Measurements from ENCODE around the gene MDM4.
"Not testable (repeated sequence)": the region's sequence is repeated elsewhere in the genome, so short reads cannot be mapped to it uniquely, and the experiment has no call there.

MDM4 gene

DNA sequence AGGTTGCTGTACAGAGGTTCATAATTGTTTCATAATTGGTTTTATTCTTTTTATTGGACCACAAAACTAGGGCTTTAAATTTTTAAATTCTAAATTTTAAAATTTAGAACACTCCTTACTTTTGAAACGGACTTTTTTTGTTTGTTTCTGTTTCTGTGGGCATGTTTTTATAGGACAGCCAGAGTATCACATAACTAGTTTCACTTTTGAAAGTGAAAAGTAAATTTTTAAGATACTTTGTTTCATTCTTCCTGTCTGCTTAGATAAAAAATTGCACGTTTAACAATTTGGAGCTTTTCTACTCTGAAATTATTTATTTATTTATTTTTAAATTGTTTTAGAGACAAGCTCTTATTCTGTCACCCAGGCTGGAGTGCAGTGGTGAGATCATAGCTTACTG lies 29.7 kb downstream of the MDM4 start:
- TF ChIP-seq, protein P1, sequence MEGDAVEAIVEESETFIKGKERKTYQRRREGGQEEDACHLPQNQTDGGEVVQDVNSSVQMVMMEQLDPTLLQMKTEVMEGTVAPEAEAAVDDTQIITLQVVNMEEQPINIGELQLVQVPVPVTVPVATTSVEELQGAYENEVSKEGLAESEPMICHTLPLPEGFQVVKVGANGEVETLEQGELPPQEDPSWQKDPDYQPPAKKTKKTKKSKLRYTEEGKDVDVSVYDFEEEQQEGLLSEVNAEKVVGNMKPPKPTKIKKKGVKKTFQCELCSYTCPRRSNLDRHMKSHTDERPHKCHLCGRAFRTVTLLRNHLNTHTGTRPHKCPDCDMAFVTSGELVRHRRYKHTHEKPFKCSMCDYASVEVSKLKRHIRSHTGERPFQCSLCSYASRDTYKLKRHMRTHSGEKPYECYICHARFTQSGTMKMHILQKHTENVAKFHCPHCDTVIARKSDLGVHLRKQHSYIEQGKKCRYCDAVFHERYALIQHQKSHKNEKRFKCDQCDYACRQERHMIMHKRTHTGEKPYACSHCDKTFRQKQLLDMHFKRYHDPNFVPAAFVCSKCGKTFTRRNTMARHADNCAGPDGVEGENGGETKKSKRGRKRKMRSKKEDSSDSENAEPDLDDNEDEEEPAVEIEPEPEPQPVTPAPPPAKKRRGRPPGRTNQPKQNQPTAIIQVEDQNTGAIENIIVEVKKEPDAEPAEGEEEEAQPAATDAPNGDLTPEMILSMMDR (IDR thresholded peaks at IDR 0.05; ENCODE audit: extremely low read depth, insufficient read depth, missing control alignments) = no peak
- in situ Hi-C loops (cut with MboI; ENCODE audit: low pct_unique_long_range_greater_than_20kb, low sequenced_read_pairs, unreplicated experiment) = no loop called here

DNA sequence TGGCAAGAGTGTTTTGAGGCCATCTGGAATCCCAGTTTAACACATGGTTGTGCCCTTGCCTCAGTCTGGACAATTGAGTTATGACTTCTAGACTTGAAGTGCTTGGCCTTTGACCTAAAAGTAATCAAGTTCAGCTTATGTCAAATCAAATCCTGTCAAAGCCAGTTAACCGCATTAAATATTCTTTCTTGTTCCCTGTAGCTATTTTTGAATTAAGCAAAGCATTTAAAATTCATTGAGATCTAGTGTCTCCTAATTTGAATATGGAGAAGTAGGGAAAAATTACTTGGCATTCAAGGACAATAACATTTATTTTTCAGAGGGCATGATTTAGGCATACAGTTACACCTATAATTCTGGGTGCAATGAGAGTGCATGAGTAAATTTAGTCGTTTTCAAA lies 32.1 kb downstream of the MDM4 start:
- TF ChIP-seq, protein P1 (IDR thresholded peaks at IDR 0.05; ENCODE audit: extremely low read depth, insufficient read depth, missing control alignments) = no peak
- in situ Hi-C loops (cut with MboI; ENCODE audit: low pct_unique_long_range_greater_than_20kb, low sequenced_read_pairs, unreplicated experiment) = no loop called here
- DNase-seq (ENCODE audit: low spot score) = no peak

More for the DNA sequence above, 29.7 kb downstream of the MDM4 start:
- no peak for DNase-seq (ENCODE audit: low spot score)

- TF ChIP-seq, protein P1 (IDR thresholded peaks at IDR 0.05; ENCODE audit: extremely low read depth, insufficient read depth, missing control alignments) = no peak
- no peak for DNase-seq (ENCODE audit: low spot score)
- in situ Hi-C loops (cut with MboI; ENCODE audit: low pct_unique_long_range_greater_than_20kb, low sequenced_read_pairs, unreplicated experiment) = no loop called here
Observed at GRCh38 chr1:204549313-204549712, 33.1 kb downstream of the MDM4 start.

DNA sequence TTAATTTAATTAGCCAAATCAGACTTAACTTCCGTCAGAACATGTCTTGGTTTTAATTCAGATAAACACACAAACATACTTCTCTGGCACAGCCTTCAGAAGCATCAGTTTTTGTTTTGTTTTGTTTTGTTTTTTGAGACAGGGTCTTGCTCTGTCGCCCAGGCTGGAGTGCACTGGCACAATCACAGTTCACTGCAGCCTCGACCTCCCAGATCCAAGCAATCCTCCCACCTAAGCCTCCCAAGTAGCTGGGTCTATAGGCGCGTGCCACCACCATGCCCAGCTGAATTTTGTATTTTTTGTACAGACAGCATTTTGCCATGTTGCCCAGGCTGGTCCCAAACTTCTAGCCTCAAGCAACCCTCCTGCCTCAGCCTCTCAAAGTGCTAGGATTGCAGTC lies 34.7 kb downstream of the MDM4 start:
- no peak for DNase-seq (ENCODE audit: low spot score)
- in situ Hi-C loops (cut with MboI; ENCODE audit: low pct_unique_long_range_greater_than_20kb, low sequenced_read_pairs, unreplicated experiment) = no loop called here
- TF ChIP-seq, protein P1 (IDR thresholded peaks at IDR 0.05; ENCODE audit: extremely low read depth, insufficient read depth, missing control alignments) = no peak

DNA sequence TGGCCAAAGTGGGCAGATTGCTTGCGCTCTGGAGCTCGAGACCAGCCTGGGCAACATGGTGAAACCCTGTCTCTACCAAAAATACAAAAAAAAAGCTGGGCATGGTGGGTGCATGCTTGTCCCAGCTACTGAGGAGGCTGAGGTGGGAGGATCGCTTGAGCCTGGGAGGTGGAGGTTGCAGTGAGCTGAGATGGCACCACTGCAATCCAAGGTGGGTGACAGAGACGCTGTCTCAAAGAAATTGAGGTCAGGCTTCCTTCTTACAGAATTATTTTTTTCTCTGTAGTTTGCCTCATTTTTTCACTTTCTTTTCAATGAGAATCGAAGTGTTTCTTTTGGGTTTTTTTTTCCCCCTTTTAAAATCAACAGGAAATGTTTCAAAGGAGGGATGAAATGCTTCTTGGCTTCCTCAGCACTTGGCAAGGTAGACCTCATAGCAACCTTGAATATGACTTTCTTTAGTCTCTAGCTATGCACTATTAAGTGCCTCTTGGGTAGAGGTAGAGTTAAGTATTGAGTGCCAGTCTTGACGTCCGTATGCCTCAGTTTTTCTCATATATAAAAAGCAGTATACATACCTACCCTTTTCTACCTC lies 40.3 kb downstream of the MDM4 start:
- DNase-seq (ENCODE audit: low spot score) = no peak
- in situ Hi-C loops (cut with MboI; ENCODE audit: low pct_unique_long_range_greater_than_20kb, low sequenced_read_pairs, unreplicated experiment) = no loop called here
- TF ChIP-seq, protein P1 (IDR thresholded peaks at IDR 0.05; ENCODE audit: extremely low read depth, insufficient read depth, missing control alignments) = no peak

GRCh38 chr1:204558467-204558866 lies 42.3 kb downstream of the MDM4 start:
- TF ChIP-seq, protein P1 (IDR thresholded peaks at IDR 0.05; ENCODE audit: extremely low read depth, insufficient read depth, missing control alignments) = no peak
- DNase-seq (ENCODE audit: low spot score) = no peak
- in situ Hi-C loops (cut with MboI; ENCODE audit: low pct_unique_long_range_greater_than_20kb, low sequenced_read_pairs, unreplicated experiment) = no loop called here

GRCh38 chr1:204560002-204560401 lies 43.8 kb downstream of the MDM4 start:
- DNase-seq (ENCODE audit: low spot score) = not testable (repeated sequence)
- in situ Hi-C loops (cut with MboI; ENCODE audit: low pct_unique_long_range_greater_than_20kb, low sequenced_read_pairs, unreplicated experiment) = loop anchor here (10.0 kb wide), 1 partner anchor 245 kb away; no protein-coding TSS in a partner anchor

Data from GM13977 (cell line).